GM21528 (cell line): ENCODE measurements around the gene ITGA5.

Experiments used
- ATAC-seq: cut with Tn5 transposase; IDR thresholded peaks from one replicate; pipeline ENCODE4 v1.9.1; 2021; ENCODE audit warnings: mild to moderate bottlenecking, moderate library complexity; ENCODE audit not compliant: unreplicated experiment, low FRiP score

Gene ITGA5

GRCh38 chr12:54375259-54375579, 43.8 kb downstream of the ITGA5 start:
- no peak for ATAC-seq

GRCh38 chr12:54374562-54375258, 44.4 kb downstream of the ITGA5 start:
- ATAC-seq: no peak

GRCh38 chr12:54373649-54374561, 45.2 kb downstream of the ITGA5 start:
- no peak for ATAC-seq

- ATAC-seq: no peak
Observed at GRCh38 chr12:54372113-54372806, 46.8 kb downstream of the ITGA5 start.

GRCh38 chr12:54371328-54372112, 47.5 kb downstream of the ITGA5 start:
- no peak for ATAC-seq

- no peak for ATAC-seq
Observed at GRCh38 chr12:54370171-54370730, 48.8 kb downstream of the ITGA5 start.

GRCh38 chr12:54369597-54370131, 49.4 kb downstream of the ITGA5 start:
- ATAC-seq: no peak

GRCh38 chr12:54368709-54369596, 50.1 kb downstream of the ITGA5 start:
- ATAC-seq: peak; percentile 65

- ATAC-seq: no peak
Observed at GRCh38 chr12:54368025-54368708, 50.9 kb downstream of the ITGA5 start.

GRCh38 chr12:54364413-54364812, 54.7 kb downstream of the ITGA5 start, which contains the start of gene GPR84:
TSS of gene GPR84 (minus strand) at chr12:54364486. CDS start at chr12:54363851, 635 bp downstream.
- no peak for ATAC-seq

GRCh38 chr12:54363618-54364017, 55.4 kb downstream of the ITGA5 start:
- no peak for ATAC-seq

GRCh38 chr12:54363047-54363446, 56.0 kb downstream of the ITGA5 start:
- ATAC-seq: no peak

- no peak for ATAC-seq
Observed at GRCh38 chr12:54360717-54361456, 58.2 kb downstream of the ITGA5 start.

GRCh38 chr12:54359762-54360351, 59.2 kb downstream of the ITGA5 start:
- no peak for ATAC-seq

- ATAC-seq: peak; percentile 98
Observed at GRCh38 chr12:54358945-54359761, 59.9 kb downstream of the ITGA5 start.

- ATAC-seq: no peak
Observed at GRCh38 chr12:54358191-54358944, 60.7 kb downstream of the ITGA5 start.
